Common myeloid progenitor, CD34-positive (primary cell): ENCODE measurements around the gene LZTS3.

Experiments
- CTCF ChIA-PET: fragments of 350-600 bp; sonication (Branson Sonifier 250); formaldehyde crosslinking; loops from one replicate; lab custom pipeline; 2021; ENCODE audit warnings: antibody characterized with exemption; lab: Charles Lee
- POLR2A ChIA-PET: fragments of 350-600 bp; sonication (Branson Sonifier 250); formaldehyde crosslinking; loops from one replicate; lab custom pipeline; 2021; ENCODE audit warnings: antibody characterized with exemption; lab: Charles Lee
- DNase-seq, 3 donors: peaks; one replicate each; pipeline versions ENCODE4 v3.0.0 to v3.0.0-alpha.2; 2013
- H3K27ac ChIP-seq, 2 experiments: 1 replicate in 1 of 2; 2 replicates in 1 of 2; pipeline ENCODE4 v1.7.0; 2013; ENCODE audit warnings: inconsistent platforms in 2 of 2, low read length in 2 of 2, mild to moderate bottlenecking in 2 of 2, low read depth in 1 of 2, moderate library complexity in 1 of 2; ENCODE audit not compliant: severe bottlenecking in 2 of 2, insufficient read depth in 1 of 2, poor library complexity in 1 of 2
- H3K27me3 ChIP-seq, 5 experiments: replicated peaks in 2 of 5; 1 replicate in 3 of 5; 2 replicates in 2 of 5; pipeline versions ENCODE4 v1.6.1 to v1.7.0; 2013; ENCODE audit warnings: low read length in 4 of 5, mild to moderate bottlenecking in 2 of 5, moderate library complexity in 2 of 5, inconsistent platforms in 1 of 5; ENCODE audit not compliant: insufficient read depth in 5 of 5, control insufficient read depth in 4 of 5
- H3K36me3 ChIP-seq, 4 experiments: 1 replicate in 2 of 4; 2 replicates in 2 of 4; pipeline versions ENCODE4 v1.6.1 to v1.7.0; 2013; ENCODE audit warnings: low read length in 3 of 4, control low read depth in 1 of 4, mild to moderate bottlenecking in 1 of 4; ENCODE audit not compliant: control insufficient read depth in 4 of 4, insufficient read depth in 4 of 4
- H3K4me1 ChIP-seq, 4 experiments: 1 replicate in 3 of 4; 2 replicates in 1 of 4; pipeline versions ENCODE4 v1.6.1 to v1.7.1; 2013; ENCODE audit warnings: low read length in 3 of 4, mild to moderate bottlenecking in 3 of 4, control low read depth in 1 of 4, inconsistent platforms in 1 of 4, moderate library complexity in 1 of 4; ENCODE audit not compliant: control insufficient read depth in 4 of 4, insufficient read depth in 4 of 4; ENCODE audit errors: control extremely low read depth in 1 of 4
- H3K4me3 ChIP-seq, 7 experiments: 1 replicate in 4 of 7; 2 replicates in 3 of 7; pipeline versions ENCODE4 v1.5.1 to v1.7.0; 2013; ENCODE audit warnings: mild to moderate bottlenecking in 7 of 7, low read length in 6 of 7, moderate library complexity in 6 of 7, inconsistent platforms in 2 of 7, low read depth in 2 of 7, control low read depth in 1 of 7; ENCODE audit not compliant: insufficient read depth in 4 of 7, control insufficient read depth in 1 of 7; ENCODE audit errors: extremely low read depth in 1 of 7
- H3K9me3 ChIP-seq, 5 experiments: 1 replicate in 4 of 5; 2 replicates in 1 of 5; pipeline versions ENCODE4 v1.6.1 to v1.7.1; 2013; ENCODE audit warnings: low read length in 4 of 5, mild to moderate bottlenecking in 2 of 5, inconsistent platforms in 1 of 5, low read depth in 1 of 5, moderate library complexity in 1 of 5; ENCODE audit not compliant: control insufficient read depth in 4 of 5, insufficient read depth in 2 of 5; ENCODE audit errors: control extremely low read depth in 1 of 5
- WGBS: methylation state at CpG from one replicate; pipeline ENCODE4 v1.1.5; 2013; ENCODE audit not compliant: insufficient coverage; 5-methylcytosine and 5-hydroxymethylcytosine counted together

LZTS3 gene

DNA sequence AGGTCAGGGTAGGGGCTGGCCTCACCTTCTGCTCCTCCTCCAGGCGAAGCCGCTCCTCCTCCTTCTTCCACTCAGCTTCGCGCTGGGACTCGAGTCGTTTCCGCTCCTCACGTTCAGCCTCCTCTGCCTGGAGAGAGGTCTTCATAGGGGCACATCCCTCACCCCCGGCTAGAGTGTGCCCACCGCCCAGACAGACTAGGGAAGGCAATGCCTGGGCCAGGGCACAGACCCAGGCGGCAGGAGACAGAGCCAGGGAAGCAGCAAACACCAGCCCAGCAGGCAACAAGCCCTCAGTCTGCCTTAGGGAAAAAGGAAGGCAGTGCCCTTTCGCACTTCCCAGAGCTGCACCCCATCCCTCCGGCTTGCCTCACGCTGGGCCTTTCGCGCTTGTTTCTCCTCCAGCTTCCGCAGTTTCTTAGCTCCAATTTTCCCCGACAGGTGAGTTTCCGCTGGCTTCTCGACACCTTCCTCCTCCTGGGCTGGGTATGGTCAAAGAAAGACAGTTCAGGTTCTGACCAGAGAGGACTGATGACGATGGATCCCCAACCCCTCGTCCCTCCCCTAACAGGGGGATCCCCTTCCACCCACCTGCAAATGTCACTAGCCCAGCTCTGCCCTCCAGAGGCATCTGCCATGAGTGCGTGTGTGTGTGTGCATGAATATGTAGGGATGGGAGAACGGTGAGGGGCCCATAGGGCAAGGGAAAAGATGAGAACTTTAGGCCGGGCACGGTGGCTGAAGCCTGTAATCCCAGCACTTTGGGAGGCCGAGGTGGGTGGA, 26.8 kb upstream of the LZTS3 start:
- 96% methylated on average over 20 of the region's 27 CpGs for WGBS
- Histone ChIP-seq H3K9me3 (no peaks in the 10 kb centered on the region), H3K36me3 (peaks cover 6 to 53% (median 35%) of the 10 kb centered on the region in 4 experiments), H3K27ac (no peak overlapping the region), H3K27me3 (no peaks in the 10 kb centered on the region), H3K4me3 (no peak overlapping the region), H3K4me1 (peaks cover 0 to 17% (median 13%) of the 10 kb centered on the region in 4 experiments)
- ChIA-PET CTCF (interaction anchor here (0.9 to 1.4 kb wide), 4 partner anchors 13 to 36 kb away, joined by 3 read pairs; no protein-coding TSS in a partner anchor), POLR2A (no interaction called here)
- DNase-seq = no peak

DNA sequence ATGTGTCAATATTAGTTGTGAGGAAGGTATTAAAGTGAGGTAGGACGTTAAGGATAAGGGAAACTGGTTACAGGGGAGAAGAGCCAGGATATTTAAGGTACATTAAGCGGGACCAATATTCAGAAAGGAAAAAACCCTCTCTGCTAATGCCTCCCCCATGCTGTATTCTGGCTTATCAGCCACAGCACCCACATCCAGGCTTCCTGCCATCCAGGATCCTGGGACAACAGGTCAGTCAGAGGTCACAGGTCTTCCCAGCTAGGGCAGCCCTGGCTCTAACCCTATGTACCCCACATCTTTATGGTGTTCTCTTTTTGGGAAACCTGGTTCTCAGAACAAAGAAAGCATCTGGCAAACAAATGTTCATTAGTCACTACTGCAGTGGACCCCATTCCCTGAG, 25.9 kb upstream of the LZTS3 start:
- Histone ChIP-seq H3K27ac (no peak overlapping the region), H3K4me1 (peaks cover 0 to 15% (median 13%) of the 10 kb centered on the region in 4 experiments), H3K9me3 (no peaks in the 10 kb centered on the region), H3K36me3 (peaks cover 12 to 63% (median 45%) of the 10 kb centered on the region in 4 experiments), H3K4me3 (no peak overlapping the region), H3K27me3 (no peaks in the 10 kb centered on the region)
- 100% methylated on average over 1 of the region's 2 CpGs for WGBS
- ChIA-PET POLR2A (interaction anchor here (0.6 kb wide), 1 partner anchor 34 kb away, joined by 3 read pairs; no protein-coding TSS in a partner anchor), CTCF (interaction anchor here (0.9 to 1.4 kb wide), 3 partner anchors 15 to 37 kb away, joined by 3 read pairs; no protein-coding TSS in a partner anchor)
- no peak for DNase-seq

DNA sequence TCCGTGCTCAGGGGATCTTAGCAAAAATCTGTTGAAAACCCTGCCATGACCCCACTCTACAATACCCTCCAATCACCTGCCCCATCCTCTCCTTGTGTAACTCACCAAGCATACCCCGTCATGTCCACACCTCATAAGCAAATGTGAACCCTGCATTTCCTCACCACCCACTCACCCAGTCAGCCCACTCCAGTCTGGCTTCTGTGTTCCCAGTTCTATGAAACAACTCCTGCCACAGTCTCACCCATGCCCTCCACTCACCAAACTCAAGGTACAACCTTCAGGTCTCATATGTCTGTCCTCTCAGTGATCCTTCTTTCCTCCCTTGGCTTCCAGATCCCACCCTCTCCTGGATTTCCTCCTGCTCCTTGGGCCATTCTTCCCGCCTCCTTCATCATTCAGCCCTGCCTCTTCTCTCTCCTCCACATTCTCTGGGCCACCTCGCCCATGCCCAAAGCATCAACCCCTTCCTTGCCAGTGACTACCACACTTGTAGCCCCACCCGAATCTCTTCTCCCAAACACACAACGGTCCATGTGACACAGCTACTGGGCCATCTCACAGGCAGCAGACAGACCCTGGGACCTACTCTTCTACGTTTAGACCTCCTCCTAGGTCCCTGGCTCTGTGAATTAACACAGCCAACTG, 22.4 kb upstream of the LZTS3 start:
- H3K9me3 ChIP-seq = no peaks in the 10 kb centered on the region
- CTCF ChIA-PET = no interaction called here
- POLR2A ChIA-PET = no interaction called here
- H3K36me3 ChIP-seq = peaks cover 22 to 82% (median 63%) of the 10 kb centered on the region in 4 experiments
- WGBS = 100% methylated on average over 6 of the region's 7 CpGs
- no peak for DNase-seq
- H3K4me1 ChIP-seq = no peaks in the 10 kb centered on the region
- H3K4me3 ChIP-seq = no peak overlapping the region
- no peak overlapping the region for H3K27ac ChIP-seq
- no peaks in the 10 kb centered on the region for H3K27me3 ChIP-seq

DNA sequence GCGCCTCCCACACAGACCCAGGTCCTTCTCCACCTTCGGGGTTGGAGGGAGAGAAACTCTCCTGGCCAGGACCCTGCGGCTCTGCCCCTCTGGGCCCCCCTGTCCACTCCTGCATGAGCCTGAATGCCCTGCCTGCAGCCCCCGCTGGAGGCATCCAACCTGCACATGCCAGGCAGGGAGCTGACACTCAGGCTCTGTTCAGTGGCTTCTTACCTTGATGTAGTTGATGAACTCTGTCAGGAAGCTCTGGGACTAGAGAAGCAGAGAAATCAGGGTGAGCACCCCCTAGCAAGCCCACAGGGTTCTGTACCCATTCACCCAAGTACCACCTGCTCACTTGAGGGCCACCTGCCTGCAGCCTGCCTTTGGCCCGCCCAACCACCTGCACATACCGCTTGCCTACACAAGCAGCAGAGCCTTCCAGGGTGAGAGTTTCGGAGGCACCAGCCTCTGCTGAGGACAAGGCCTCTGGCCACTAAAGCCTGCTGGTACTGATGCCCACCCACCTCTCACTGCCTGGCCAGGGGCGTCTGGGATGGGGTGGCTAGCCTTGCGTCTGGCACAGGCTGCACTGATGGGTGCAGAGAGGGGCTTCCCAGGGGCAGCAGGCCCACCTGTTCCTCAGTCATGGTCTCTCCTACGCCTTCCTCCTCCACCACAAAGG, 21.4 kb upstream of the LZTS3 start:
- Histone ChIP-seq H3K27ac (no peak overlapping the region), H3K4me1 (no peaks in the 10 kb centered on the region), H3K27me3 (no peaks in the 10 kb centered on the region), H3K4me3 (no peak overlapping the region), H3K9me3 (no peaks in the 10 kb centered on the region), H3K36me3 (peaks cover 17 to 83% (median 61%) of the 10 kb centered on the region in 4 experiments)
- over 99% methylated on average over 10 of the region's 10 CpGs for WGBS
- ChIA-PET POLR2A (no interaction called here), CTCF (interaction anchor here (2.2 kb wide), 1 partner anchor 10 kb away, joined by 7 read pairs; no protein-coding TSS in a partner anchor)
- no peak for DNase-seq

DNA sequence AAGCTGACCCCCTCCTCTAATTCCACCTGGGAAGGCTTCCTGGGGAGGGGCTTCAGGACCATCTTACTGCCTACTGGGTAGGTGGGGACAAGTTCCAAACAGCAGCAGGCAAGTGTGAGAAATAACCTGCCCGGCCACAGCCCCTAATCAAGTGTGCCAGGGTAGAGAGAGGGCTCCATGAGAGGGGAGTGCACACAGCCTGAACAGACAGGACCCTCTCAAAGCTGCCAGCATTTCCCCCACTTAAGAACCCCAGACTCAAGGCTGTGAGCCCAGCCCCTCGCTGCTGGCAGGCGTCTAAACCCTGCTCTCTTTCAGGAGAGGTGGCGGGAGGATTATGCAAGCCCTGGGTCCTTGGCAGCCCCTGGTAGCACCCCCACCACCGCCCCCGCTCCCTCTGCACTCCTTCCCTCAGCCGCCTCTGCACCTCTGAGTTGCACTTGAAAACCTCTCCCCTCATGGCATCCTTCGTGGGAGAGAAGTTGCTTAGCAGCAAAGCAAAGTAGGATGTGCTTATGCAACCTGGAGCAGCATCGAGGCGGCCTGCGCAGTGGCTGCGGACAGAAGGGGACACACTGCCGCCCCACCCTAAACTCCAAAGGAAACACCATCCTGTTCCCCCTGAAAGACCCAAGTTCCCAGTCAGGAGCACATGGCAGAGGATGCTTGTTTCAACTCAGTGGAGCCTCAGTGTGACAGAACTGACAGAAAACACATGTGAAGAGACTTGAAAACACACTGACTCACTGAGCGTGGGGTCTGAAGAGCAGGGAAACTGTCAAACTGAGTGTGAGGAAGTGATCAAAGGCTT, 20.7 kb upstream of the LZTS3 start:
- WGBS = 97% methylated on average over 9 of the region's 14 CpGs
- Histone ChIP-seq H3K4me3 (no peak overlapping the region), H3K4me1 (no peaks in the 10 kb centered on the region), H3K36me3 (peaks cover 16 to 83% (median 58%) of the 10 kb centered on the region in 4 experiments), H3K27ac (no peak overlapping the region), H3K9me3 (no peaks in the 10 kb centered on the region), H3K27me3 (no peaks in the 10 kb centered on the region)
- ChIA-PET CTCF (interaction anchor here (0.8 to 2.2 kb wide), 3 partner anchors 9 to 37 kb away, joined by 3 to 7 read pairs (median 3); no protein-coding TSS in a partner anchor), POLR2A (no interaction called here)
- no peak for DNase-seq

DNA sequence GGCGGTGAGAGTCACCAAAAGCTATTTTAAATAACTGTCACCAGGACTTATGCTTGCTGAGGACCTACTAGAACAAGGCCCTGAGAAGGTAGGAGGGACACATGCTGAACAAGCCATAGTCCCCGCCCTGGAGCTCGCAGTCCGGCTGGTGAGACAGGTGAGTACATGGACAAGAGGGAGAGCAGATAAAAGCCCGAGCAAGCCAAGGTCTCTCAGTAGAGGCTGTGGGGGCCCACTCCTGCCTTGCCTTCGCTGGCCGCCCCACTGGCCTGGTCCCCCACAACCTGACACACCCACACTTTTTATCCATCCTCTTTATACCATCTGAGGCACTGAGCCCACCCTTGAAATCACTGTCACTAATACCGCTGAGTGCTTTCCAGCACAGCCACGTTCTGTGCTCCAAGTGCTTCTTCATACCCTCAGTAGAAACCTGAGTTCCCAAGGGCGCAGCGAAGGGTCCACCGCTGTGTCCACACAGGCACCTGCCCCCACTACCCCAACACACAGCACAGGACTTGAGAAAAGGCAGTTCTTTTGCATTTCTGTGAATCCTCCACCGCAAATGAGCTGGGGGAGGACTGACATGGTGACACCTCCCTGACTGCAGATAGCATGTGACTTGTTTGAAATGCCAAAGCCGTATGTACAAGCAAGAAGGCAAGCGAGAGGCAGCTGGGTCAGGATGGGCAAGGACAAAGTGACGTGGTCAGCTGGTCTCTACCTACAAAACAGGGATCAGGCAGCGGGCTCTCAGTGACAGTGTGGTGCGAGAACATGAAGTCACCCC, 19.1 kb upstream of the LZTS3 start:
- H3K9me3 ChIP-seq = no peaks in the 10 kb centered on the region
- WGBS = 95% methylated on average over 17 of the region's 18 CpGs
- POLR2A ChIA-PET = no interaction called here
- CTCF ChIA-PET = interaction anchor here (2.2 kb wide), 1 partner anchor 8 kb away, joined by 7 read pairs; no protein-coding TSS in a partner anchor
- peaks cover 16 to 80% (median 53%) of the 10 kb centered on the region in 4 experiments for H3K36me3 ChIP-seq
- H3K4me3 ChIP-seq = no peak overlapping the region
- no peaks in the 10 kb centered on the region for H3K27me3 ChIP-seq
- DNase-seq = no peak
- no peaks in the 10 kb centered on the region for H3K4me1 ChIP-seq
- H3K27ac ChIP-seq = no peak overlapping the region
